GM19193 (cell line): ENCODE results near the gene MIGA2.
A peak's percentile ranks its signal among the peaks of the same experiment; 100 is the strongest.

ENCODE experiments used
- POLR2A ChIP-seq: IDR thresholded peaks from 4 replicates; pipeline ENCODE4 v1.6.1; 2011; ENCODE audit not compliant: insufficient read depth, insufficient read length; ENCODE audit errors: extremely low read depth

Gene MIGA2

GRCh38 chr9:129007766-129008468 is 28.5 kb upstream of the MIGA2 start:
- peak; percentile 19 for TF ChIP-seq POLR2A

- peak; percentile 18 for TF ChIP-seq POLR2A
Observed at GRCh38 chr9:129008469-129008965, 27.9 kb upstream of the MIGA2 start.

GRCh38 chr9:129008986-129009583 is 27.3 kb upstream of the MIGA2 start:
- TF ChIP-seq POLR2A, result no peak

GRCh38 chr9:129009584-129010141 is 26.8 kb upstream of the MIGA2 start:
- no peak for TF ChIP-seq POLR2A

GRCh38 chr9:129010267-129010975 is 26.0 kb upstream of the MIGA2 start:
- no peak for TF ChIP-seq POLR2A

- TF ChIP-seq POLR2A, result no peak
Observed at GRCh38 chr9:129011170-129011569, 25.3 kb upstream of the MIGA2 start.

GRCh38 chr9:129011761-129012181 is 24.7 kb upstream of the MIGA2 start:
- no peak for TF ChIP-seq POLR2A

GRCh38 chr9:129012343-129012742 is 24.1 kb upstream of the MIGA2 start:
- TF ChIP-seq POLR2A, result no peak

GRCh38 chr9:129012893-129013448 is 23.5 kb upstream of the MIGA2 start:
- no peak for TF ChIP-seq POLR2A

- TF ChIP-seq POLR2A, result no peak
Observed at GRCh38 chr9:129013674-129014073, 22.8 kb upstream of the MIGA2 start.

GRCh38 chr9:129014124-129014523 is 22.3 kb upstream of the MIGA2 start:
- TF ChIP-seq POLR2A, result no peak

- TF ChIP-seq POLR2A, result no peak
Observed at GRCh38 chr9:129014608-129015007, 21.8 kb upstream of the MIGA2 start.

- TF ChIP-seq POLR2A, result no peak
Observed at GRCh38 chr9:129021091-129021490, 15.3 kb upstream of the MIGA2 start.

GRCh38 chr9:129022037-129022436 is 14.4 kb upstream of the MIGA2 start:
- no peak for TF ChIP-seq POLR2A
